NCI-H2107 treated with DMSO at 0.1 percent for 48 hours (cell line): ENCODE data around the gene EHMT2.
"Not testable (repeated sequence)": the region's sequence is repeated elsewhere in the genome, so short reads cannot be mapped to it uniquely, and the experiment has no call there.

Experiments
- DNase-seq: peaks from one replicate; lab custom pipeline; 2025; ENCODE audit not compliant: unreplicated experiment; lab: John Stamatoyannopoulos, UW

EHMT2 gene

DNA sequence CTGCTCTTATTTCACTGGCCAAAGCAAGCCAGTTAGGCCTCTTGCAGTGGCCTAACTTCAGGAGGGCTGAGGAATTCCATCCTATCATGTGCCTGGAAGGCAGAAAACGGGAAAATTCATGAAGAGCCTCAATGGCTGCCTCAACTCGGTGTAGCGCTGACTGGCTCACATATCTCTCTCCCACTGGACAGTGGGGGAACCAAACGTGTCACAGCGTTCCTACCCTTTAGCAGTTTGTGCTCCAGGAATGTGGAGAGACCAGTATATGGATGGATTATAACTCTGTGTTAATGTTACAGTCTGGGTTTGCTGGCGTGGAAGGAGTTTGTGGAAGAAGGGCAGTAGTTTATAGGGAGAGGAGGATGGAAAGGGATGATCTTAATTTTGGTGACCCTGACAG, 18.3 kb upstream of the EHMT2 start:
- DNase-seq = no peak

DNA sequence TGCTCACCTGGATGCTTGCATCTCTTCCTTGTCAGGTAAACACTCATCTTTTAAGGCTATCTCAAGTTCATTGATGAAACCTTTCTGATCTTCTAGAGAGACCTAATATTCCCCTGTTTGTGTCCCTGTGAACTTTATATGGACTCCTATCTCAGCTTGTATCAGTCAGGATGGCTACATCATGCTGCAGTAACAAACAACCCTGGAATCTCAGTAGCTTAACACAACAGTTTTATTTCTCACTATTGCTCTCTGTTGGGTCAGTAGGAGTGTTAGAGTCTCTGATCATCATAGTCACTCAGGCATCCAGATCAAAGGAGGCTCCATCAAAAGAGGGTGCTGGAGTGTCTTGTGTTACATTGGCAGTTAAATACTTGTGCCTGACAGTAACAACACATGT, 17.9 kb upstream of the EHMT2 start:
- DNase-seq = no peak

DNA sequence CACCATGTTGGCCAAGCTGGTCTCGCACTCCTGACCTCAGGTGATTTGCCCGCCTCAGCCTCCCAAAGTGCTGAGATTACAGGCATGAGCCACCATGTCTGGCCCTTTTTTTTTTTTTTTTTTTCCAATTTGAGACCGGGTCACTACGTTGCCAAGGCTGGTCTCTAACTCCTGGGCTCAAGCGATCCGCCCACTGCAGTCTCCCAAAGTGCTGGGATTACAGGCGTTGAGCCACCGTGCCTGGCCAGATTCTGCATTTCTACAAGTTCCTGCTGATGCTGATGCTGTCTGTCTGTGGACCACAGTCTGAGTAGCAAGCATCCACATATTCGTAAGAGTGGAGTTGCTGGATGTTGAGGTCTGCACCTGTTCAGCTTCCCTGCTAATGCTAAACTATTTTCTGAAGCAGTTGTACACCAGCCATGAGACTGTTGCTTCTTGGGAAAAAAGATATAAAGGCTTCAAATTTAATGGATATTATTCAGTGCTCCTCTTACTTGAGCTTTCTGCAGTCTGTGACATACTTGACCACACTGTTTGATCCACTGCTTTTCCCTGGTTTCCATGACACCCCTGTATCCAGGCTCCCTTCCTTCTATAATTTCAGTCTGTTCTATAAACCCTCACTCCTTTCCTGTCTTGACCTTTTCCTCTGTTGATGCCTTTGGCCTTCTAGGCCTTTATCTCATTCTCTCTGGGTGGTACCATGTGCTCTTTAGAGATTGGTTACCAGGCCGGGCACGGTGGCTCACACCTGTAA, 14.5 kb upstream of the EHMT2 start:
- DNase-seq = no peak

DNA sequence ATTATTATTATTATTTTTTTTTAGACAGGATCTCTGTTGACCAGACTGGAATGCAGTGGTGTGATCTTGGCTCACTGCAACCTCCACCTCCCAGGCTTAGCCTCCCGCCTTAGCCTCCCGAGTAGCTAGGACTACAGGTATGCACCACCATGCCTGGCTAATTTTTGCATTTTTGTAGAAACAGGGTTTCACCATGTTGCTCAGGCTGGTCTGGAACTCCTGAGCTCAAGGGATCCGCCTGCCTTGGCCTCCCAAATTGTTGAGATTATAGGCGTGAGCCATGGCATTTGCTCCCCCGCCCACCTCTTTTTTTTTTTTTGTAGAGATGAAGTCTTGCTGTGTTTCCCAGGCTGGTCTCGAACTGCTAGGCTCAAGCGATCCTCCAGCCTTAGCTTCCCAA, 11.8 kb upstream of the EHMT2 start:
- not testable (repeated sequence) for DNase-seq

DNA sequence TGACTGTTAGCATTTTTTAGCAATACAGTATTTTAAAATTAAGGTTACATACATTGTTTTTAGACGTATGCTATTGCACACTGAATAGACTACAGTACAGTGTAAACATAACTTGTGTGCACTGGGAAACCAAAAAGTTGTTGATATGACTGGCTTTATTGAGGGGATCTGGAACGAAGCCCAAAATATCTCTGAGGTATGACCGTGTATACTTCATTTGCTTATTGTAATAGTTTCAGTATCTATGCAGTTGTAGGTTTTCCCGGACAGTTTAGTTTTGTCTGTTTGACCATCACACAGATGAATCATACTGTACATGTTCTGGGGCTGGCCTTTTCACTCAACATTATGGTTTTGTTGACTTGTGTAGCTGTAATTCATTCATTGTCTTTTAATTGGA, 11.3 kb upstream of the EHMT2 start:
- DNase-seq = no peak

DNA sequence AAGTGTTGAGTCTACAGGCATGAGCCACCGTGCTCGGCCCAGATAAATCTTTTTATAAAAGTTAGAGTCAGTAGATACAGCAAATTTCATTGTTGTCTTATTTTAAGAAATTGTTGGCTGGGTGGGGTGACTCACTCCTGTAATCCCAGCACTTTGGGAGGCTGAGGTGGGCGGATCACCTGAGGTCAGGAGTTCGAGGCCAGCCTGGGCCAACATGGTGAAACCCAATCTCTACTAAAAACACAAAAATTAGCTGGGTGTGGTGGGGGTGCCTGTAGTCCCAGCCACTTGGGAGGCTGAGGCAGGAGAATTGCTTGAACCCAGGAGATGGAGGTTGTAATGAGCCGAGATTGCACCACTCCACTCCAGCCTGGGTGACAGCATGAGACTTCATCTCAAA, 10.8 kb upstream of the EHMT2 start:
- not testable (repeated sequence) for DNase-seq

DNA sequence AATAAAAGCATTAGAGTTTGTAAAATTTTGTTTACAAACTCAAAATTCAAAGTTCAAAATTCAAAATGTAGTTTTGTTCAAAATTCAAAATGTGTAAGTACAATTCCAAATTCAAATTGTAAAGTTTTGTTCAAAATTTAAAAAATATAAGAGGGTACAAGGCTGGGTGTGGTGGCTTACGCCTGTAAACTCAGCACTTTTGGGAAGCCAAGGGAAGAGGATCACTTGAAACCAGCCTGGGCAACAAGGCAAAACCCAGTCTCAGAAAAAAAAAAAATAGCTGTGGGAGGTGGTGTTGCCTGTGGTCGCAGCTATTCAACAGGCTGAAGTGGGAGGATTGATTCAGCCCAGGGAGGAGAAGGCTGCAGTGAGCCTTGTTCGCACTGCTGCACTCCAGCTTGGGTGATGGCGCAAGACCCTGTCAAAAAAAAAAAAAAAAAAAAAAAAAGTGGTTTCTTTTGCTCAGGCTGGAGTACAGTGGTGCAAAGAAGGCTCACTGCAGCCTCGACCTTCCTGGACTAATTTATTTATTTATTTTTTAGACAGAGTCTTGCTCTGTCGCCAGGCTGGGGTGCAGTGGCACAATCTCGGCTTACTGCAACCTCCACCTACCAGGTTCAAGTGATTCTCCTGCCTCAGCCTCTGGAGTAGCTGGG, 9.8 kb upstream of the EHMT2 start:
- DNase-seq = peak; percentile 16

DNA sequence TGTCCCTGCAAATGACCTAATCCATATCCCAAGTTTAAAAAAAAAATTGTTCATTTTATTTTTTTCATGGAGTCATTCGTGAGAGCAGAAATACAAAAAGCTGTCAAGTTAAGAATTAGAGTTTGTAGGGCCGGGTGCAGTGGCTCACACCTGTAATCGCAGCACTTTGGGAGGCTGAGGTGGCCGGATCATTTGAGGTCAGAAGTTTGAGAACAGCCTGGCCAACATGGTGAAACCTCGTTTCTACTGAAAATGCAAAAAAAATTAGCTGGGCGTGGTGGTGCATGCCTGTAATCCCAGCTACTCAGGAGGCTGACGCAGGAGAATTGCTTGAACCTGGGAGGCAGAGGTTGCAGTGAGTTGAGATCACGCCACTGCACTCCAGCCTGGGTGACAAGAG, 9.2 kb upstream of the EHMT2 start:
- DNase-seq = not testable (repeated sequence)

DNA sequence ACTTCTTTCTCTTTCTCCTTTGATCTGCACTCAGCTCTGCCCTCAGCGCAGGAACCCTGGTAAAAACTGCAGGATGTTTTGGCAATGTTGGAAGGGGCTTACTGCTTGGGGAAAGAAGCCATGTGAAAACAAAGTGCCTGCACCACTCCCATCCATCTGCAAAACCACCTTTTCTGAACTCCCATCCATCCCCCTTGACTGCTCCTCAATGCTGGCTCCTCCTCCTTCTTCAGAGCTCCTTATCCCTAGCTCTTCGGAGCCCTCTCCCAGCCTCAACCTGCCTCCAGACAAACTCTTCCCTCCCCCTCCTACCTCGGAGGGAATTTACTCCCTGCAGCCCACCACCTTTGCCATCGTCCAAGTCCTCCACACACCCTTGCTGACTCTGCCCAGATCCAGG, 8.6 kb upstream of the EHMT2 start:
- no peak for DNase-seq

DNA sequence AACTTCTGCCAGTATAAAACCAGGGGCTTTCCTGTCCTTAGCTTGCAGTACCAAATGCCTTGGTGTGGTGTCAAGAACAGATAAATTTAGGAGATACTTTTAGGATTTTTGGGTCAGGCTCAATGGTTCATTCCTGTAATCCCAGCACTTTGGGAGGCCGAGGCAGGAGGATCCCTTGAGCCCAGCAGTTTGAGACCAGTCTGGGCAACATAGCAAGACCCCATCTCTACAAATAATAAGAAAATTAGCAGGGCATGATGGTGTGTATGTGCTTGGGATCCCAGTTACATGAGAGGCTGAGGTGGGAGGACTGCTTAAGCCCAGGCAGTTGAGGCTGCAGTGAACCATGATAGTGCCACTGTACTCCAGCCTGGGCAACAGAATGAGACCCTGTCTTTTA, 7.5 kb upstream of the EHMT2 start:
- DNase-seq = no peak

DNA sequence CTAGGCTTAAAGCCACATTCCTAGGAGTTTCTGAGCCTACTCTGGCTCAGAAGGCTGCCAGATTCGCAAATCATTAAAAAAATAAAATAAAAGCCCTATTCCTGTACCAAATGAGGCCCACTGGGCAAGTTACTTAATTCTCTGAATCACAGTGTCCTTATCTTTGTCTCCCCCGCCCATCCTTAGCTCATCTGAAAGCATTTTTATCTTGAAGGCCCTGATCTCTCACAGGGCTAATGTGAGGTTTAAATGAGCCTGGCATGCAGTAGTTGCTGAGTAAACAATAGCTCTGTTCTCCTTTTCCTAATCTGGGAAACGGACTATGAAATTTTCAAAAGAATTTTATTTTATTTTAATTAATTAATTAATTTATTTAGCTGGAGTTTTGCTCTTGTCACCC, 6.5 kb upstream of the EHMT2 start:
- DNase-seq = no peak

DNA sequence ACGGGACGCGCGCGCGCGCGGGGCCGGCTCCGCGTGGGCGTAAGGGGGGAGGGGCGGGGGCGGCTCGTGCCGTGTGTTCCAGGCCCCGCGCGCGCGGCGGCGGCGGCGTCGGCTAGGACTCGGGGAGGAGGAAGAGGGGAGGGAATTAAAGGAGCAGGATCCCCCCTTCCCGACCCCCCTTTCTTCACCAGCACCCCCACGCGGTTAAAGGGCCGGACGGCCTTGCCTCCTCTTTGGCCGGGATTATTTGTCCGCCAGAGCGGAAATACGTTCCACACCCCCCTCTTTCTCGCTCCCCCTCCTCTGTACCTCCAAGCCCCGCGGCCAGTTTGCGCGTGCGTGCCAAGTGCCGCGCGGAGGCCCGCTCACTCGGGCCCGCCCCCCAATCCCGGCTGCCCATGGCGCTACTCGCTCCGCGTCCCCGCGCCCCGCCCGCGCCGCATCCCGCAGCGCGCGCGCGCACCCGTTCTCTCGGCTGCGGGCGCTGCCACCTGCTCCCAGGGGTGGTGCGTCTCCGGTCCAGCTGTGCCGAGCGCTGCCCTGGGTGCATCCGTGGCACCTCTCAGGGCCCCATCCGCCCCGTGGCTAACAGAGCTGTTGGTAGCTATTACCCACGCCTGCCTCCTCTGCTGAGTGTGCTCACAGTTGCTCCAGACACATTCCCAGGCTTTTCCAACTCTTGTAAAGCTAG, 4.6 kb upstream of the EHMT2 start, which contains the start of gene ZBTB12:
Gene ZBTB12, minus strand, starts transcription at position 134 of the 691 bp plus-strand sequence. CDS start 781 bp downstream, outside the sequence.
- DNase-seq = peak; percentile 61

DNA sequence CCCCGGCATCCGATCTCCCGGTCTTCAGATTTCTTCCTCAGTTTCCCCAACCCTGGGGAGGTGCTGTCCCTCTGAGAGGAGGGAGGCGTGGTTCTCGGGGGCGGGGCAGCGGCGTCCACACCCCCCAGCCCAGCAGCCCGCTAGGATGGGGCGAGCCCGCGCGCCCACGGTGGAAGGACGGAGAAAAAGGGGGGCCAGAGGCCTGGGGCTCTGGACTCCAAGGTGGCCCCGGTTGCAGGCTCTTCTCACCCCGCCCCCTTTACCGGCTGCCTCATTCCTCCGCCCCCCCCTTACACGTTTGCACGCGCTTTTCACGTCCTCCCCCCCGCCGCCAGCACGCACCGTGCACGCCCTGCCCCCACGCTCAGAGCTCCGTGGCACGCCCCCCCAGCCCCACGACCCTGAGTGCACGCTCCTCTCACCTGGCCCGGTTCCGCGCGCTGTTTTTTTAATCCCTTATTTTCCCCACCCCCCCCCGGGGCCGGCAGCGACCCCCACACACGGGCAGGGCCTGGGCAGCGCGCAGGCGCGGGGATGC, 4.0 kb upstream of the EHMT2 start:
- no peak for DNase-seq

DNA sequence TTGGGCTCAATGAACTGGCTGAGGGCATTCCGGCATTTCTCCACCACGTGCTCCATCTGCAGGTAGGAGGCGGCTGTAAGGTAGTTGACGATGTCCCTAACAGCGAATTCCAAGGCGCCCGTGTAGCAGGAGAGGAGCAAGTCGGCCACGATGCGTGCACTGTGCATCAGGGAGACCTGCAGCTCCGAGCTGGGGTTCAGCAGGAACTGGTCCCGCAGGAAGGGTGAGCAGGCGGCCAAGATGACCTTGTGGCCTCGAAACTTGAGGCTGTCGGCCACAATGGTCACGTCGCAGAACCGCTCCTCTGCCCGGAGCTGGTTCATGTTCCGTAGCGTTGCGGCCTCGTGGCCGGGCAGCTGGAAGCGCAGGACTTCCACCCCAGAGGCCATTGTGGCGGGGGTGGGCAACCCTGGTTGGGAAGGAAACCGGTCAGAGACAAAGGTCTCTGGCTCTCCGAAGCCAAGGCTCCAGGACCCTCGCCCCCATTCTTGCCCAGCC, 3.5 kb upstream of the EHMT2 start:
- no peak for DNase-seq

DNA sequence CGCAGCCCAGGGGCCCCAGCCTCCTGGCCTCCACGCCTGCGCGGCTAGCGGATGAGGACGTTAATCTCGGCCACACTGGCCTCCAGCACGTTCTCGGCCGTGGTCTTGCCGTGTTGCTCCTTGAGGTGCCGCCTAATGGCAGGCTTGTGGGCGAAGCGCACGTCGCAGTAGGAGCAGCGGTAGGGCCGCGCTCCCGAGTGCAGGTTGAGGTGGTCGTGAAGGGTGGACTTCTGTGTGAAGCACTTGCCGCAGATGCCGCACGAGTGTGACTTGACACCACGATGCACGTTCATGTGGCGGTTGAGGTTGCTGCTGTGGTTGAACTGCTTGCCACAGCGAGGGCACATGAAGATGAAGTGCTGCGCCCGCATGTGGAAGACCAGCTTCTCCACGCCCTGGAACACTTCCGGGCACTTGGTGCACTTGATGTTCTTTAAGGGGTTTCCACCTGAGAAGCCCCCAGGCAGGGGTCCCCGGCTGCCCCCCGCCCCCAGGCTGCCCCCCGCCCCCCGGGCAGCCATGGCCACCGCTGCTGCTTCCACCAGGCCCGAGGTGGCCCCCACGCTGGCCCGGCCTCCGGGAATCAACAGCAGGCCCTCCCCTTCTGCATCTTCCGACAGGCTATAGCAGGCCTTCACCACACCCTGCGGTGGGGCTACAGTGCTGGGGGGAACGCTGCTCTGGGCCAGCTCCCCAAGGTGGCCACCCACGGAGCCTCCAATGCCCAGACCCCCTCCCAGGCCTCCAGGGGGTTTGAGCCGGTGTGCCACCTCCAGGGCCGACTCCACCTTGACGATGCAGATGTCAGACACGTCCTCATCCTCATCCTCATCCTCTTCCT, 2.6 kb upstream of the EHMT2 start:
- DNase-seq = no peak

DNA sequence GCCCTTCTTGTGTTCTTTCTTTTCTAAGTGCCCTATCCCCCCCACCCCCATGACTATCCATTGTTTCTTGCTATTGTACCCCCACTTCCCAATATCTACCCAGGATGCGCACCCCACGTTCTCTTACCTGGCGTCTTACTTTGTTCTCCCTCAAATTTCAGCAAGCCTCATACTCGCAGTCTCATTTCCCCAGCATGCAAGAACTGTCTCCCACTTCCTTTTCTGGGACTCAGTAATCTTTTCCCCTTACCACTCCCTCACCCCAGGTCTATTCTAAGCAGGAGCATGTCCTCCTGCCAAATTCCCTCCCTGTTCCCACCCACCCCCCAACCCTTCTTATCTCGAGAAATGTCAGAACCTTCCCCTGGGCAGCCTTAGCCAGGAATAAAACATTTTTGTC, 1.7 kb upstream of the EHMT2 start:
- no peak for DNase-seq

DNA sequence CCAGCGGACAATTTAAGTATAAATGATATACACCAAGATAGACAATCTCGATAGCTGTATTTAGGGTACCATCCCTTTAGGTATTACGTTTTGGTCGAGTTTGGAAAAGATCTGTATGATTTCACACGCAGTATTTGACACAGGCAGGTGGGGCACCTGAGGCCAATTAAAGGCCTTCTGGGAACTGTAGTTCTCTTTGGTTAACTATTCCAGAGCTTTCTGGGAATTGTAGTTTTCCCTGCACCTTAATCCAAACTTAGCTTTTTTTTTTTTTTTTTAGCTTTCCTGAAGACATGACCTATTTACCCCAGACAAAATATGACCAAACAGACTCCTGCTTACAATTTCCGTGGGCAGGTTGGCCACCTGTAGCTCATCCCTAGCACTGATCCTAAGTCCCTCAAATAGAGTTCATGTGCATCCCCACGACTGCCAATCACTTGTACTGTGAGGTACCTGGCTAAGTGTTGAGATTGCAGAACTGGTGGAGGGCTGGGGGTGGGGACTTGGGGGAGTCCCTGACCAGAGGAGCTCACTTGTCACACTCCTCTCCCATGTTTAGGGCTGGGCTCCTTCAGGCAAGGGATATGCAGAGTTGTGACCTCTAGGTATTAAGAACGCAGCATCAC, 999 bp upstream of the EHMT2 start:
- peak; percentile 25 for DNase-seq

DNA sequence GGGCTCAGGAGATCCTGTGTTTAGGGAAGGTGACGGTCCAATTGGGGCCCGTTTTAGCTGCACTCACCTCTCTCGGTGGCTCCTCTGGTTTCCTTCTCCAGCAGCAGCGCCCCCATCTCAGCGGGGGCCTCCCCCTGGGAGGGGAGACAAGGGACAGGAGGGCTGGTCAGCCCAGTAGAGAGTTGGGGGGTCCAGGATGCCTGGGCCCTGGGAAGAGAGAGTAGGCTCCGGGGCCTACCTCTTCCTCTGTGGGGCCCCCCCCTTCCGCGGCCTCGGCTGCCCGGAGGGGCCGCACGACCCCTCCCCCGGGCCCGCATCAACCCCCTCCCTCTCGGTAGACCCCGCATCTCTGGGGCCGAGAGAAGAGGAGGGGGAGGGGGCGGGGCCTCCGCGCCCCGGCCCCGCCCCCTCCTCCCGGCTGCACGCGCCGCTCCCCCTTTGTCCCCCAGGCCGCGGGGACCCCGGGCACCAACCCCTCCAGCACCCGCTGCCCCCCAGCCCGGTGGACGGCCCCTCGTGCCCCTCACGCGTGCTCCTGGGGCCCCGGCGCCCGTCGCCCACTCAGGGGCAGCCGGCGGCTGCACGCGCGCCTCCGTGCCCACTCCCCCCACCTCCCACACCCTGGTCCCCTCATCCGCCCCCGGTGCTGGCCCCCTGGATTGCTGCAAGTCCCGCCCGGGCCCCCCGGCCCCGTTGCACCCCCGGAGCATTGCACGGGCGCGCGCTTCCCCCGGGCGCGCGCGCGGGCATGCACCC, 464 bp downstream of the EHMT2 start:
- DNase-seq = no peak

DNA sequence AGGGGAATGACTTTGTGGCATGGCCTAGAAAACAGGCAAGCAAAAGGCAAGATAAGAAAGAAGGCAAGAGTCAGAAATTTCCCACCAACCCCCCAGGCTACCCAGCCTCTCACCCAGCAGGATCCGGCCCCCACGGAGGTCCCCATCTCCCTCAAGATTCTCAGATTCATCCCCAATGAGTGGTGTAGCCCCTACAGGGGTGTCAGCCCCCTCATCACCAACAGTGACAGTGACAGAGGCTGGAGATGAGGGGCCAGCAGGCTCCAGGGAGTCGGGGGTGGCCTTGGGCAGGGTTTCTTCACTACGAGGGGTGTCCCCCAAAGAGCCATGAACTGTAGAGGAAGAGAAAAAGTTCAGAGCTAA, 1.0 kb downstream of the EHMT2 start:
- no peak for DNase-seq

DNA sequence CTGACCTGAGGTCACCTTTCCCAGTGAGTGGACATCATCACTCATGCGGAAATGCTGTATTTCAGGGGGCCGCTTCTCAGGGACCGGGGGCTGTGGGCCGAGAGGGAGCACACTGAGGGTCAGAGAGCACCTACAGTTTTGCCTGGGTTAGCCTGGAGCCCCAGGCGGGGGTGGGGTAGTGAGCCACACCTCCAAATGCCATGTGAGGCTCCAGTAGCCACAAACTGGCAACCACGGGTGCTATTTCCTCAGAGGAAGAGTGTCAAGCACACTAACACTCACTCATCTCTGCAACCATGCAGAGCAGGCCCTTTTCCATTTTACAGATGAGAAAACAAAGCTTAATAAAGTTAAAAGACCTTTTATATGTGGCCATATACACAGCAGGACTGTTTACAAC, 4.7 kb downstream of the EHMT2 start:
- DNase-seq = no peak
